ENCODE data around the gene METTL5. TPM values are rescaled to one million over a fixed set of nuclear protein-coding genes. Genes with fewer than 3 reads are reported as not detected.

Gene METTL5
- total and polyA plus RNA-seq, 9 of the 15 experiments (the other 6 are each of a cell fraction or from before 2014, with no cell fraction given): 149 to 471 (median 224) TPM

DNA sequence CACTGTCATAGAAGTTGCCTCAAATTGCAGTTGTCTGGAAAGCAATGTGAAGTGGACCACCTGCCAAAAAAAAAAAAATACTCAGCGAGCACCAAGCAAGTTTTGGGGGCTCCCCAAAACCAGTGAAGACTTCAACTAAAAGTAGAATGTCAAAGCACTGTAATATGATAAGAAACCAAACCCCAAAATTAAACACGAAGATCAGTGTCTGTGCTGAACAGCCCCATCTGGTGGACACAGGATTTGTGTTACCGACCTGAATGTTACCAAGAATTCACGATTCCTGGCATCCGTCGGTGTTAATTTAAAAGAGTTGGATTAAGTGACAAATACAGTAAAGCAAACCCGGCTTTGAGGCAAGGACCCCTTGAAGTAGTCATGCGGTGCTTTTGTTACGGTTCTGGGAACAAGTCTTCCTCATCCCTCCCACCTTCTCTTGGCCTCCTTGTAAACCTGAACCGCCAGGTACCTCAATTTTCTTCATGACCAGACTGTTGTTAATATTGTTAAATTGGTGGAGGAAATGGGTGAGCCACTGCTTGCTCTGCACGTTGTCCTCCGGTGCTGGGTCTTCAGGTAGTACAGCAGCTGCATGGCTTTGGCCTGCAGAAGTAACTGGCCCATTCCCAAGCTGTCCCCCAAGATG, 57.3 kb downstream of the METTL5 start:
- H3K4me1 ChIP-seq (replicated peaks in 1 of 2; ENCODE audit: control insufficient read depth in 2 of 2, insufficient read depth in 2 of 2, low read length in 2 of 2): peaks cover 0 to 5% of the 10 kb centered on the region in 2 experiments; a peak in 2 of 5 replicates
- H3K79me2 ChIP-seq (ENCODE audit: control insufficient read depth, insufficient read depth, low read length): no peaks in the 10 kb centered on the region
- H3K4me2 ChIP-seq (ENCODE audit: insufficient read depth, low read length): no peak overlapping the region
- in situ Hi-C loops (cut with MboI): no loop called here
- BruUV-seq (replicated peaks): no TSS peak
- DNase-seq (ENCODE audit: extremely low read depth in 1 of 4, low spot score in 3 of 4): peak; percentile 44 to 77 (median 58)
- no peaks in the 10 kb centered on the region for H3K9me3 ChIP-seq (replicated peaks; ENCODE audit: control insufficient read depth, insufficient read depth, low read depth, low read length)
- ChIA-PET POLR2A (interaction anchor here (0.6 kb wide), 1 partner anchor 33 kb away, joined by 3 read pairs; no protein-coding TSS in a partner anchor), CTCF (ENCODE audit: low intra/inter-chr PET ratio) (no interaction called here)
- no peak overlapping the region for H3K4me3 ChIP-seq
- peak; percentile 93 for FAIRE-seq
- ATAC-seq: peak; percentile 85
- 36% methylated on average over 12 of the region's 12 CpGs for WGBS (ENCODE audit: insufficient coverage, low coverage, missing lambda C conversion rate)
- no peaks in the 10 kb centered on the region for H3K27me3 ChIP-seq (ENCODE audit: control insufficient read depth in 2 of 2, insufficient read depth in 2 of 2, low read length in 2 of 2)
- H2AFZ ChIP-seq (ENCODE audit: low read depth, low read length): peak overlapping the region; percentile 30; the same call in 1 of the 2 replicates
- no peaks in the 10 kb centered on the region for H4K20me1 ChIP-seq (replicated peaks; ENCODE audit: control insufficient read depth, insufficient read depth, low read length)
- no peaks in the 10 kb centered on the region for H3K36me3 ChIP-seq (ENCODE audit: control insufficient read depth, insufficient read depth, low read length)
- no peak overlapping the region for H3K9ac ChIP-seq (ENCODE audit: insufficient read depth in 1 of 2, low read depth in 2 of 2, low read length in 2 of 2)
- intact Hi-C loops (cut with micrococcal nuclease): no loop called here
- no peak overlapping the region for H3K27ac ChIP-seq (ENCODE audit: extremely low read depth, low read depth, low read length)
- no peaks in the 10 kb centered on the region for H3K9me1 ChIP-seq (ENCODE audit: control insufficient read depth, insufficient read depth, low read length)
- TF ChIP-seq ZNF57 (CRISPR knock-in tag; IDR thresholded peaks at IDR 0.05) (no peak), NR2C1 (IDR thresholded peaks at IDR 0.05) (no peak), NR2C1 (tag; IDR thresholded peaks at IDR 0.05) (no peak), ZBTB9 (CRISPR knock-in tag; IDR thresholded peaks at IDR 0.05) (no peak), ARID2 (IDR thresholded peaks at IDR 0.05) (0 out of 2 replicates have a peak, but pooled peaks have one; percentile 71), SMC3 (conservative IDR thresholded peaks at IDR 0.05; ENCODE audit: insufficient read depth, low read depth, low read length) (peak; percentile 90), ZNF778 (CRISPR knock-in tag; IDR thresholded peaks at IDR 0.05) (no peak), BDP1 (IDR thresholded peaks at IDR 0.05; ENCODE audit: insufficient read depth, insufficient read length) (no peak), ZNF696 (CRISPR knock-in tag; conservative IDR thresholded peaks at IDR 0.05) (no peak), PHTF2 (CRISPR knock-in tag; IDR thresholded peaks at IDR 0.05) (no peak), ZBTB26 (CRISPR knock-in tag; IDR thresholded peaks at IDR 0.05) (no peak), MCM2 (IDR thresholded peaks at IDR 0.05; ENCODE audit: low read depth) (no peak), MXI1 (IDR thresholded peaks at IDR 0.05; ENCODE audit: low read depth, low read length) (no peak), SMARCE1 (IDR thresholded peaks at IDR 0.05) (no peak), CEBPZ (IDR thresholded peaks at IDR 0.05; ENCODE audit: borderline replicate concordance, low read depth, low read length) (no peak)
- TF ChIP-seq, protein P1, sequence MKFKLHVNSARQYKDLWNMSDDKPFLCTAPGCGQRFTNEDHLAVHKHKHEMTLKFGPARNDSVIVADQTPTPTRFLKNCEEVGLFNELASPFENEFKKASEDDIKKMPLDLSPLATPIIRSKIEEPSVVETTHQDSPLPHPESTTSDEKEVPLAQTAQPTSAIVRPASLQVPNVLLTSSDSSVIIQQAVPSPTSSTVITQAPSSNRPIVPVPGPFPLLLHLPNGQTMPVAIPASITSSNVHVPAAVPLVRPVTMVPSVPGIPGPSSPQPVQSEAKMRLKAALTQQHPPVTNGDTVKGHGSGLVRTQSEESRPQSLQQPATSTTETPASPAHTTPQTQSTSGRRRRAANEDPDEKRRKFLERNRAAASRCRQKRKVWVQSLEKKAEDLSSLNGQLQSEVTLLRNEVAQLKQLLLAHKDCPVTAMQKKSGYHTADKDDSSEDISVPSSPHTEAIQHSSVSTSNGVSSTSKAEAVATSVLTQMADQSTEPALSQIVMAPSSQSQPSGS (CRISPR knock-in tag; IDR thresholded peaks at IDR 0.05): no peak

Data from K562 (cell line).